ENCODE data around the gene METRN.

DNA sequence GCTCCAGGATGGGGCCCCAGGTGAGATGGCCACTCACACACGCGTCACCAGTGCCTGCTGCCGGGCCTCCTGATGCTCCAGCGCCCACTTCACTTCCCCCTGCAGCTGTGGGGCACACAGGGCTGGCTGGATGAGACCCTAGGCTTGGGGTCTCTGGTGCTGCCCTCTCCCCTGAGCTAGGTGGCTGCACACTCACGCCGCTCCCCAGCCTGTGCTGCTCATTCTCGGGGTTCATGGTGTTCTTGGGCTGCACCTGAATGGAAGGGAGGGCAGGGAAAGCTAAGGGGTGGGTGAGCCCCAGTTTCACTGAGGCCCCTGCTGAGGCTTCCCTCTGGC is 10.1 kb downstream of the METRN start:
- TF ChIP-seq, protein P1, sequence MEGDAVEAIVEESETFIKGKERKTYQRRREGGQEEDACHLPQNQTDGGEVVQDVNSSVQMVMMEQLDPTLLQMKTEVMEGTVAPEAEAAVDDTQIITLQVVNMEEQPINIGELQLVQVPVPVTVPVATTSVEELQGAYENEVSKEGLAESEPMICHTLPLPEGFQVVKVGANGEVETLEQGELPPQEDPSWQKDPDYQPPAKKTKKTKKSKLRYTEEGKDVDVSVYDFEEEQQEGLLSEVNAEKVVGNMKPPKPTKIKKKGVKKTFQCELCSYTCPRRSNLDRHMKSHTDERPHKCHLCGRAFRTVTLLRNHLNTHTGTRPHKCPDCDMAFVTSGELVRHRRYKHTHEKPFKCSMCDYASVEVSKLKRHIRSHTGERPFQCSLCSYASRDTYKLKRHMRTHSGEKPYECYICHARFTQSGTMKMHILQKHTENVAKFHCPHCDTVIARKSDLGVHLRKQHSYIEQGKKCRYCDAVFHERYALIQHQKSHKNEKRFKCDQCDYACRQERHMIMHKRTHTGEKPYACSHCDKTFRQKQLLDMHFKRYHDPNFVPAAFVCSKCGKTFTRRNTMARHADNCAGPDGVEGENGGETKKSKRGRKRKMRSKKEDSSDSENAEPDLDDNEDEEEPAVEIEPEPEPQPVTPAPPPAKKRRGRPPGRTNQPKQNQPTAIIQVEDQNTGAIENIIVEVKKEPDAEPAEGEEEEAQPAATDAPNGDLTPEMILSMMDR (IDR thresholded peaks at IDR 0.05): no peak
- no peak for TF ChIP-seq POLR2AphosphoS5 (IDR thresholded peaks at IDR 0.05)

Measured in prostate gland (tissue), 2 donors.